ENCODE results near the gene PRODH2. TPM values are rescaled to one million over a fixed set of nuclear protein-coding genes. Genes with fewer than 3 reads are reported as not detected.

The PRODH2 gene
- polyA plus RNA-seq, 1 of the 3 experiments (the other 2 are of a cell fraction) = not detected

DNA sequence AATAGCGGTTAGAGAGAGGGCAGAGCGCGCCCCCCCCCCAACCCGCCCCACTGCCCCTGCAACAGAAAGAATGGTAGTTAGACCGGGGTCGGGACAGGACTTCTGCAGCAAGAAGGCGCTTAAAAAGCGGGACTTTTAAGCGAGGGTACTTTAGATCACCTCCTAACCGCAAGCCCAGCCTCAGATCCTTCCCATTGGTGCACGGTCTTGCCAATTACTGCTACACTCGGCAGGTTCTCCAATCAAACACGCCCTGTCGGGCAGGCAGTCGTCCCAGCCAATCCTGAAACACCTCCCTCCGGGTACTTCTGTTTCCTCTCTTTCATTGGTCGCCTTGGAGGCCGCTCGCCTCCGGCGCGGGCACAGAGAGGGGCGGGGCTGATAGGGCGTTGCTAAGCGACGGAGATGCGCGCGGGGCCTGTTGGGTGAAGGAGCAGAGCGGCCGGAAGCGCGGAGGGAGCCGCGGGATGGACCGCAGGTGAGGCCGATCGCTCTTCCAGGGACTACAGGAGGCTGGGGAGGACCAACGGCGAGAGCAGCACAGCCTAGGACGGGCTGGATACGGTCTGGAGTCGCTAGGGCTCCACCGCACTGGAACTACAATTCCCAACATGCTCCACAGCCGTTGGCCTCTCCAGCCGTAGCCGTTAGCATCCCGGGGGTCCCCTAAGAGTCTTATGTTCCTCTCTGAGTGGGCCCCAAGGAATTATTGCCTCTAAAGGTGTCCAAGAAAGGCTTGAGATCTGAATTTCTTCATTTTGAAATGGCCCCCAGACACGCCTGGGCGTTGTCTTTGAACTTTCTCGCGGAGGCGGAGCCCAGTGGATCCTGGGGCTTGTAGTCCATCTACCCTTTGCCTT, 54.7 kb downstream of the PRODH2 start, which contains the start of gene PROSER3:
Gene PROSER3, plus strand, starts transcription at position 428 of the 860 bp plus-strand sequence. Its CDS starts 40 bp downstream, at position 468.
- DNase-seq = peak; percentile 97
- Histone ChIP-seq H2AFZ (ENCODE audit: low read depth) (peak within 1 kb of the TSS; percentile 94), H3K27me3 (ENCODE audit: insufficient read depth) (no peaks in the 10 kb centered on the region), H3K4me3 (ENCODE audit: low read depth in 2 of 2, low read length in 1 of 2) (peak within 1 kb of the TSS; percentile 87 to 99), H3K9ac (peak within 1 kb of the TSS; percentile 100), H3K4me1 (ENCODE audit: control insufficient read depth in 1 of 2, insufficient read depth in 2 of 2, low read depth in 1 of 2, low read length in 1 of 2) (peaks cover 7 to 19% of the 10 kb centered on the region in 2 experiments; a peak in 3 of 4 replicates), H3K36me3 (replicated peaks in 1 of 2; ENCODE audit: control insufficient read depth in 1 of 2, insufficient read depth in 2 of 2, low read length in 1 of 2) (peaks cover 15 to 33% of the 10 kb centered on the region in 2 experiments), H3F3A (replicated peaks; ENCODE audit: insufficient read depth) (peaks cover 10% of the 10 kb centered on the region), H3K9me3 (no peaks in the 10 kb centered on the region), H3K79me2 (ENCODE audit: insufficient read depth) (peaks cover 27% of the 10 kb centered on the region), H4K20me1 (ENCODE audit: insufficient read depth) (peaks cover 4% of the 10 kb centered on the region), H3K4me2 (peak within 1 kb of the TSS; percentile 95), H3K27ac (ENCODE audit: low read depth in 2 of 2, low read length in 1 of 2) (peak within 1 kb of the TSS; percentile 95 to 98), H3K9me2 (no peaks in the 10 kb centered on the region)
- ChIA-PET POLR2A (interaction anchor here (0.8 to 1.7 kb wide), 6 partner anchors 9 to 112 kb away, joined by 3 to 11 read pairs (median 4); partner anchors contain the start of genes LIN37, PSENEN and U2AF1L4), CTCF (interaction anchor here (1.5 kb wide), 1 partner anchor 13 kb away, joined by 5 read pairs; the partner anchor contains the start of genes PSENEN and U2AF1L4)
- WGBS (ENCODE audit: low lambda C conversion rate) = 0% methylated on average over 41 of the region's 53 CpGs
- TF ChIP-seq, protein P1, sequence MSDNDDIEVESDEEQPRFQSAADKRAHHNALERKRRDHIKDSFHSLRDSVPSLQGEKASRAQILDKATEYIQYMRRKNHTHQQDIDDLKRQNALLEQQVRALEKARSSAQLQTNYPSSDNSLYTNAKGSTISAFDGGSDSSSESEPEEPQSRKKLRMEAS (IDR thresholded peaks at IDR 0.05; ENCODE audit: low read depth) = 0 out of 2 replicates have a peak, but pooled peaks have one; percentile 9
- TF ChIP-seq FOXM1 (IDR thresholded peaks at IDR 0.05; ENCODE audit: low read depth) = peak; percentile 68; the same call in 1 of the 2 replicates
- TF ChIP-seq TAF1 (IDR thresholded peaks at IDR 0.05; ENCODE audit: borderline replicate concordance, low read depth, low read length) = peak; percentile 41; the same call in 1 of the 2 replicates
- no peak for TF ChIP-seq USF2 (IDR thresholded peaks at IDR 0.05; ENCODE audit: borderline replicate concordance, low read depth, low read length)
- no peak for TF ChIP-seq NFIC (IDR thresholded peaks at IDR 0.05; ENCODE audit: borderline replicate concordance)
- peak; percentile 99 for TF ChIP-seq PBX3 (IDR thresholded peaks at IDR 0.05)
- no peak for TF ChIP-seq TEAD4 (IDR thresholded peaks at IDR 0.05; ENCODE audit: borderline replicate concordance, insufficient read depth)
- TF ChIP-seq SIN3A (IDR thresholded peaks at IDR 0.05; ENCODE audit: borderline replicate concordance, low read depth, low read length) = no peak
- TF ChIP-seq EP300 (IDR thresholded peaks at IDR 0.05; ENCODE audit: borderline replicate concordance in 1 of 2, low read depth in 1 of 2, low read length in 1 of 2) = no peak
- TF ChIP-seq RCOR1 (IDR thresholded peaks at IDR 0.05; ENCODE audit: low read length) = no peak; the same call in 1 of the 2 replicates
- peak; percentile 80 for TF ChIP-seq YY1 (IDR thresholded peaks at IDR 0.05; ENCODE audit: low read depth)
- no peak for TF ChIP-seq GATA2 (CRISPR knock-in tag; IDR thresholded peaks at IDR 0.05)
- TF ChIP-seq, protein P2, sequence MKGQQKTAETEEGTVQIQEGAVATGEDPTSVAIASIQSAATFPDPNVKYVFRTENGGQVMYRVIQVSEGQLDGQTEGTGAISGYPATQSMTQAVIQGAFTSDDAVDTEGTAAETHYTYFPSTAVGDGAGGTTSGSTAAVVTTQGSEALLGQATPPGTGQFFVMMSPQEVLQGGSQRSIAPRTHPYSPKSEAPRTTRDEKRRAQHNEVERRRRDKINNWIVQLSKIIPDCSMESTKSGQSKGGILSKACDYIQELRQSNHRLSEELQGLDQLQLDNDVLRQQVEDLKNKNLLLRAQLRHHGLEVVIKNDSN (IDR thresholded peaks at IDR 0.05; ENCODE audit: borderline replicate concordance, low read depth) = no peak
- no peak for TF ChIP-seq JUND (IDR thresholded peaks at IDR 0.05)
- no peak for TF ChIP-seq RAD21 (IDR thresholded peaks at IDR 0.05; ENCODE audit: low read length)
- peak; percentile 96 for TF ChIP-seq CHD2 (IDR thresholded peaks at IDR 0.05; ENCODE audit: low read length, partially characterized antibody)
- TF ChIP-seq GABPA (IDR thresholded peaks at IDR 0.05; ENCODE audit: low read depth) = peak; percentile 59
- no peak for TF ChIP-seq RXRA (IDR thresholded peaks at IDR 0.05; ENCODE audit: borderline replicate concordance, low read depth)
- TF ChIP-seq, protein P3, sequence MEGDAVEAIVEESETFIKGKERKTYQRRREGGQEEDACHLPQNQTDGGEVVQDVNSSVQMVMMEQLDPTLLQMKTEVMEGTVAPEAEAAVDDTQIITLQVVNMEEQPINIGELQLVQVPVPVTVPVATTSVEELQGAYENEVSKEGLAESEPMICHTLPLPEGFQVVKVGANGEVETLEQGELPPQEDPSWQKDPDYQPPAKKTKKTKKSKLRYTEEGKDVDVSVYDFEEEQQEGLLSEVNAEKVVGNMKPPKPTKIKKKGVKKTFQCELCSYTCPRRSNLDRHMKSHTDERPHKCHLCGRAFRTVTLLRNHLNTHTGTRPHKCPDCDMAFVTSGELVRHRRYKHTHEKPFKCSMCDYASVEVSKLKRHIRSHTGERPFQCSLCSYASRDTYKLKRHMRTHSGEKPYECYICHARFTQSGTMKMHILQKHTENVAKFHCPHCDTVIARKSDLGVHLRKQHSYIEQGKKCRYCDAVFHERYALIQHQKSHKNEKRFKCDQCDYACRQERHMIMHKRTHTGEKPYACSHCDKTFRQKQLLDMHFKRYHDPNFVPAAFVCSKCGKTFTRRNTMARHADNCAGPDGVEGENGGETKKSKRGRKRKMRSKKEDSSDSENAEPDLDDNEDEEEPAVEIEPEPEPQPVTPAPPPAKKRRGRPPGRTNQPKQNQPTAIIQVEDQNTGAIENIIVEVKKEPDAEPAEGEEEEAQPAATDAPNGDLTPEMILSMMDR (IDR thresholded peaks at IDR 0.05) = no peak
- TF ChIP-seq, protein P4, sequence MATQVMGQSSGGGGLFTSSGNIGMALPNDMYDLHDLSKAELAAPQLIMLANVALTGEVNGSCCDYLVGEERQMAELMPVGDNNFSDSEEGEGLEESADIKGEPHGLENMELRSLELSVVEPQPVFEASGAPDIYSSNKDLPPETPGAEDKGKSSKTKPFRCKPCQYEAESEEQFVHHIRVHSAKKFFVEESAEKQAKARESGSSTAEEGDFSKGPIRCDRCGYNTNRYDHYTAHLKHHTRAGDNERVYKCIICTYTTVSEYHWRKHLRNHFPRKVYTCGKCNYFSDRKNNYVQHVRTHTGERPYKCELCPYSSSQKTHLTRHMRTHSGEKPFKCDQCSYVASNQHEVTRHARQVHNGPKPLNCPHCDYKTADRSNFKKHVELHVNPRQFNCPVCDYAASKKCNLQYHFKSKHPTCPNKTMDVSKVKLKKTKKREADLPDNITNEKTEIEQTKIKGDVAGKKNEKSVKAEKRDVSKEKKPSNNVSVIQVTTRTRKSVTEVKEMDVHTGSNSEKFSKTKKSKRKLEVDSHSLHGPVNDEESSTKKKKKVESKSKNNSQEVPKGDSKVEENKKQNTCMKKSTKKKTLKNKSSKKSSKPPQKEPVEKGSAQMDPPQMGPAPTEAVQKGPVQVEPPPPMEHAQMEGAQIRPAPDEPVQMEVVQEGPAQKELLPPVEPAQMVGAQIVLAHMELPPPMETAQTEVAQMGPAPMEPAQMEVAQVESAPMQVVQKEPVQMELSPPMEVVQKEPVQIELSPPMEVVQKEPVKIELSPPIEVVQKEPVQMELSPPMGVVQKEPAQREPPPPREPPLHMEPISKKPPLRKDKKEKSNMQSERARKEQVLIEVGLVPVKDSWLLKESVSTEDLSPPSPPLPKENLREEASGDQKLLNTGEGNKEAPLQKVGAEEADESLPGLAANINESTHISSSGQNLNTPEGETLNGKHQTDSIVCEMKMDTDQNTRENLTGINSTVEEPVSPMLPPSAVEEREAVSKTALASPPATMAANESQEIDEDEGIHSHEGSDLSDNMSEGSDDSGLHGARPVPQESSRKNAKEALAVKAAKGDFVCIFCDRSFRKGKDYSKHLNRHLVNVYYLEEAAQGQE (IDR thresholded peaks at IDR 0.05; ENCODE audit: low read depth, low read length) = no peak
- TF ChIP-seq MEF2A (IDR thresholded peaks at IDR 0.05; ENCODE audit: borderline replicate concordance, low read depth) = no peak
- TF ChIP-seq POLR2AphosphoS5 (IDR thresholded peaks at IDR 0.05; ENCODE audit: low read depth, low read length) = peak; percentile 2
- peak; percentile 64; the same call in 1 of the 2 replicates for TF ChIP-seq ELF1 (IDR thresholded peaks at IDR 0.05)
- TF ChIP-seq EZH2phosphoT487 (IDR thresholded peaks at IDR 0.05; ENCODE audit: borderline replicate concordance, low read depth) = no peak

Measured in SK-N-SH (cell line).